RPMI7951 (cell line): Measurements from ENCODE around the gene KIFBP. TPM values are rescaled to one million over a fixed set of nuclear protein-coding genes. Genes with fewer than 3 reads are reported as not detected.
A peak's percentile ranks its signal among the peaks of the same experiment; 100 is the strongest.

Experiments
- DNase-seq: peaks from one replicate; pipeline ENCODE4 v3.0.0-alpha.2; 2012; ENCODE audit warnings: low read depth
- total RNA-seq: library from RNA; depleted of rRNA; stranded (reverse); fragments of >200 nt; shearing (Covaris generic); gene quantifications from 2 replicates; pipeline ENCODE4 v1.2.3, GENCODE V29; 2014; rRNA removed

The KIFBP gene
- total RNA-seq, 1 experiment from 2014 or later: 47.0 TPM

GRCh38 chr10:69051303-69051702 lies 62.7 kb downstream of the KIFBP start:
- peak; percentile 14 for DNase-seq

GRCh38 chr10:69051710-69052487 lies 63.3 kb downstream of the KIFBP start:
- DNase-seq: no peak

- no peak for DNase-seq
These were observed 64.1 kb downstream of the KIFBP start for GRCh38 chr10:69052736-69053135.

- DNase-seq: no peak
These were observed 66.6 kb downstream of the KIFBP start for GRCh38 chr10:69055241-69055640.

GRCh38 chr10:69056129-69056528 lies 67.5 kb downstream of the KIFBP start:
- peak; percentile 40 for DNase-seq

GRCh38 chr10:69056536-69057260 lies 68.1 kb downstream of the KIFBP start:
- DNase-seq: no peak

- DNase-seq: no peak
These were observed 68.8 kb downstream of the KIFBP start for GRCh38 chr10:69057261-69057950.

- DNase-seq: peak; percentile 71
These were observed 69.3 kb downstream of the KIFBP start for GRCh38 chr10:69057951-69058297.

- DNase-seq: no peak
These were observed 71.7 kb downstream of the KIFBP start for GRCh38 chr10:69060127-69060798.

GRCh38 chr10:69061305-69062161 lies 72.9 kb downstream of the KIFBP start:
- peak; percentile 92 for DNase-seq

GRCh38 chr10:69062901-69063300 lies 74.3 kb downstream of the KIFBP start:
- DNase-seq: no peak

GRCh38 chr10:69064762-69065328 lies 76.2 kb downstream of the KIFBP start:
- DNase-seq: no peak

- DNase-seq: peak; percentile 50
These were observed 77.1 kb downstream of the KIFBP start for GRCh38 chr10:69065406-69066361.

Other genes with a start within 250 kb of the KIFBP start
- gene STOX1, start 161.3 kb upstream of the KIFBP start, total RNA-seq: 0.96 and 1.2 TPM in 2 replicates
- 53.6 and 53.9 TPM in 2 replicates for gene DDX50, start 87.5 kb upstream of the KIFBP start, total RNA-seq
- gene DDX21, start 32.6 kb upstream of the KIFBP start, total RNA-seq: 47.2 and 53.6 TPM in 2 replicates
- gene SRGN, start 99.3 kb downstream of the KIFBP start, total RNA-seq: 333 and 345 TPM in 2 replicates
- 38.5 and 46.7 TPM in 2 replicates for gene VPS26A, start 135.4 kb downstream of the KIFBP start, total RNA-seq
- 15.3 and 17.5 TPM in 2 replicates for gene SUPV3L1, start 191.4 kb downstream of the KIFBP start, total RNA-seq
- gene HKDC1, start 231.5 kb downstream of the KIFBP start, total RNA-seq: 3.9 and 7.6 TPM in 2 replicates